Adrenal gland (tissue), 12 donors: Measurements from ENCODE around the gene ADAM17. TPM values are rescaled to one million over a fixed set of nuclear protein-coding genes. Genes with fewer than 3 reads are reported as not detected.

Source experiments
- DNase-seq, 7 donors: peaks; one replicate each; pipeline ENCODE4 v3.0.0-alpha.2; 2019 to 2020
- H3K27ac ChIP-seq, 5 donors: fragments of 200-600 bp; sonication (generic) in 4 of 5; 1 replicate in 3 of 5; 2 replicates in 2 of 5; pipeline versions ENCODE4 v1.5.1 to v1.8.0; 2016 to 2020; ENCODE audit warnings: mild to moderate bottlenecking in 1 of 5
- H3K27me3 ChIP-seq: fragments of 200-600 bp; 2 replicates; pipeline ENCODE4 v1.8.0; 2021
- H3K36me3 ChIP-seq, 2 donors: fragments of 200-600 bp; replicated peaks in 1 of 2; 1 replicate in 1 of 2; 2 replicates in 1 of 2; pipeline versions ENCODE4 v1.5.1 to v1.8.0; 2018 to 2022
- H3K4me1 ChIP-seq, 2 donors: fragments of 200-600 bp; replicated peaks in 1 of 2; 1 replicate in 1 of 2; 2 replicates in 1 of 2; pipeline versions ENCODE4 v1.5.1 to v1.8.0; 2018 to 2021
- H3K4me3 ChIP-seq, 4 donors: fragments of 200-600 bp; sonication (generic) in 3 of 4; one replicate each; pipeline ENCODE4 v1.5.1; 2016 to 2018
- H3K9me3 ChIP-seq, 3 donors: fragments of 200-600 bp; sonication (generic) in 1 of 3; replicated peaks in 1 of 3; 1 replicate in 2 of 3; 2 replicates in 1 of 3; pipeline versions ENCODE4 v1.5.1 to v1.8.0; 2016 to 2021
- CTCF ChIP-seq, 6 experiments: fragments of 450-650 bp in 4 of 6; fragments of 200-600 bp in 2 of 6; sonication (generic) in 1 of 6; IDR thresholded peaks; 1 replicate in 5 of 6; 2 replicates in 1 of 6; pipeline versions ENCODE4 v1.5.1 to v1.8.0; 2016 to 2021; ENCODE audit warnings: antibody characterized with exemption in 6 of 6, mild to moderate bottlenecking in 2 of 6, moderate library complexity in 1 of 6
- POLR2A ChIP-seq, 2 donors: fragments of 450-650 bp; IDR thresholded peaks; one replicate each; pipeline ENCODE4 v1.6.1; 2017; ENCODE audit warnings: antibody characterized with exemption in 2 of 2, mild to moderate bottlenecking in 2 of 2, moderate library complexity in 1 of 2
- WGBS, 4 donors: extraction: QIAGEN DNeasy Blood & Tissue Kit in 2 of 4; methylation state at CpG; one replicate each; pipeline versions ENCODE4 v1.1.5 to v1.1.7; 2013 to 2017; 5-methylcytosine and 5-hydroxymethylcytosine counted together
- intact Hi-C, 2 donors: fragments of 100-400 bp; cut with DNase I; formaldehyde crosslinking; loops; one replicate each; pipeline versions ENCODE4 v1.14.1 to v1.15.0; 2022 to 2023
- polyA plus RNA-seq, 3 donors: library from polyadenylated mRNA; stranded (reverse); fragments of 200-250 nt in 2 of 3; fragments of 350-450 nt in 1 of 3; fragmentation: Illumina TruSeq in 1 of 3; extraction: RNeasy Lipid Tissue Mini Kit (QIAGEN cat#74804) in 1 of 3; gene quantifications; one replicate each; pipeline ENCODE4 v1.2.3, GENCODE V29; 2013 to 2014
- total RNA-seq, 9 donors: library from RNA; depleted of rRNA in 4 of 9; stranded (reverse); fragments of >200 nt in 4 of 9; fragments of 120-200 nt in 1 of 9; fragmentation: NEBNext Ultra II Directional in 1 of 9; extraction: Animal tissue kit (Norgen Biotek cat#: 25700) in 1 of 9; gene quantifications; one replicate each; pipeline versions ENCODE4 v1.1.0 to v1.2.4, GENCODE V29; 2013 to 2023
- donor health status: healthy with polysubstance abuse.
- donor health status: Bipolar disorder and iron deficiency.
- donor health status: DM: yes; HTN: yes; CAD: no.
- donor health status: DM: no; HTN: no; CAD: no.
- donor health status: DM: no; HTN: no; CAD: no.
- donor health status: DM: yes; HTN: yes; CAD: no.

The ADAM17 gene
- total and polyA plus RNA-seq, 12 donors: 10.6 to 39.4 (median 19.7) TPM

- TF ChIP-seq POLR2A (IDR thresholded peaks at IDR 0.05) (no peak), CTCF (IDR thresholded peaks at IDR 0.05) (no peak)
- 90 to 93% (median 90%) methylated on average over 1 of the region's 1 CpG for WGBS, 4 donors
- H3K36me3 ChIP-seq: peaks cover 0 to 79% of the 10 kb centered on the region in 2 donors
- H3K27me3 ChIP-seq: no peaks in the 10 kb centered on the region
- no peak overlapping the region for H3K4me3 ChIP-seq
- no peaks in the 10 kb centered on the region for H3K9me3 ChIP-seq
- no peaks in the 10 kb centered on the region for H3K4me1 ChIP-seq
- intact Hi-C loops: no loop called here
- no peak for DNase-seq
- no peak overlapping the region for H3K27ac ChIP-seq
Measured at GRCh38 chr2:9494081-9494480, 61.5 kb downstream of the ADAM17 start.

GRCh38 chr2:9493478-9493877 is 62.2 kb downstream of the ADAM17 start:
- Histone ChIP-seq H3K4me1 (peaks cover 0 to 5% of the 10 kb centered on the region in 2 donors), H3K27me3 (no peaks in the 10 kb centered on the region), H3K4me3 (no peak overlapping the region), H3K9me3 (no peaks in the 10 kb centered on the region), H3K27ac (no peak overlapping the region), H3K36me3 (peaks cover 0 to 85% of the 10 kb centered on the region in 2 donors)
- intact Hi-C loops: no loop called here
- no peak for TF ChIP-seq CTCF (IDR thresholded peaks at IDR 0.05)
- no peak for TF ChIP-seq POLR2A (IDR thresholded peaks at IDR 0.05)
- WGBS, 4 donors: 84 to 90% (median 87%) methylated on average over 3 of the region's 3 CpGs
- DNase-seq: no peak

- intact Hi-C loops: no loop called here
- Histone ChIP-seq H3K36me3 (peaks cover 0 to 90% of the 10 kb centered on the region in 2 donors), H3K4me1 (peaks cover 0 to 5% of the 10 kb centered on the region in 2 donors), H3K27ac (no peak overlapping the region), H3K27me3 (no peaks in the 10 kb centered on the region), H3K9me3 (no peaks in the 10 kb centered on the region), H3K4me3 (no peak overlapping the region)
- TF ChIP-seq POLR2A (IDR thresholded peaks at IDR 0.05) (no peak), CTCF (IDR thresholded peaks at IDR 0.05) (no peak)
- no peak for DNase-seq
- WGBS, 4 donors: 69 to 75% (median 72%) methylated on average over 2 of the region's 2 CpGs
Measured at GRCh38 chr2:9492927-9493326, 62.7 kb downstream of the ADAM17 start.

- 79 to 89% (median 83%) methylated on average over 2 of the region's 2 CpGs for WGBS, 4 donors
Measured at GRCh38 chr2:9490789-9491188, 64.8 kb downstream of the ADAM17 start.

More at GRCh38 chr2:9490789-9491188, 64.8 kb downstream of the ADAM17 start:
- DNase-seq: no peak
- H3K4me1 ChIP-seq: peaks cover 0 to 5% of the 10 kb centered on the region in 2 donors
- intact Hi-C loops: no loop called here
- no peak overlapping the region for H3K4me3 ChIP-seq
- H3K27me3 ChIP-seq: no peaks in the 10 kb centered on the region
- H3K36me3 ChIP-seq: peaks cover 0 to 93% of the 10 kb centered on the region in 2 donors
- TF ChIP-seq POLR2A (IDR thresholded peaks at IDR 0.05) (no peak), CTCF (IDR thresholded peaks at IDR 0.05) (no peak)
- H3K27ac ChIP-seq: no peak overlapping the region
- no peaks in the 10 kb centered on the region for H3K9me3 ChIP-seq
